ENCODE measurements around the gene PHAF1.
"Not testable (repeated sequence)": the region's sequence is repeated elsewhere in the genome, so short reads cannot be mapped to it uniquely, and the experiment has no call there.

PHAF1 gene

DNA sequence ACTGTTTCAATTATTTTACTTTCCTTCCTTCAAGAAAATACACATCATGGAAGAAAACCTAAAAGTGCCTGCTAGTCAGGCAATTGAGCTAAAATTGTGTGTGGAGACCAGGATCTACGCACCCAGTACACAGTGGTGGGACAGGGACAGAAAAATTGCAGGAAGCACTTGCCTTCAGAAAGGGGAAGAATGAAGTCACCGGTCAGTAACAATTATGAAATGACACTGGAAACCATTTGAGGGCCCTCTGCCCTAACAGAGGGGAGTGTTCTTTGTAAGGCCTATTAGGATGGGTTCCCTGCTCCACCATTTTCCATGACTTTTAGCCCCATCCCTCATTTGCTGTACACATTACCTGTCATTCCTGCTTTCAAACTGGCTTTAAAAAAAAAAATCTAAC, 4.5 kb upstream of the PHAF1 start:
- no peak for DNase-seq

DNA sequence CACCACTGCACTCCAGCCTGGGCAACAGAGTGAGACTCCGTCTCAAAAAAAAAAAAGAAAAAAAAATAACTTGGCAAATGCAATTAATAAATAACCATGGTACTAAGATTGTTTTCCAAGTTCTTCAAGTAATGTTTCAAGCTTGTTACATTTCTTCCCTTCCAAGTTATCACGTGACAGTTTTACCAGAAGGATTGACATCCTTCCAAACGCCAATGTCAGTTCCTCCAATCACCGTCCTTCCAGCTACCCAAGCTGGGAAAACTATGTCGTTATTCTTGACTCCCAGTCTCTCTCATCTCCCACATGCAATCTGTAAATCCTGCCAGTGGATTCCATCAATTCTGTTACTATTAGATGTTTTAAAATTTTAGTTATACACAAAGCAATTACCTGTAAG, 3.9 kb upstream of the PHAF1 start:
- no peak for DNase-seq

DNA sequence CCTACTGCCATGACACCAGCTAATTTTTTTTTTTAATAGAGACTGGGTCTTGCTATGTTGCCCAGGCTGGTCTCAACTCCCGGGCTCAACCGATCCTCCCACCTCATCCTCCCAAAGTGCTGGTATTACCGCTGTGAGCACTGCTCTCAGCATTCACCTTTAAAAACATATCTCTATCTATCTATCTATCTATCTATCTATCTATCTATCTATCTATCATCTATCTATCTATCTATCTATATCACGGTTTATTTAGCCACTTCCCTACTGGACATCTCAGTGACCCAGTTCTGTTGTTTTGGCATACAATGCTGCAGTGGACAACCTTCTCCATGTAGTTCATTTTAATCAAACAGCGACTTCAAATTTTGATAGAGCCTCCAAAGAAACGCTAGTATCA, 1.3 kb upstream of the PHAF1 start:
- no peak for DNase-seq

DNA sequence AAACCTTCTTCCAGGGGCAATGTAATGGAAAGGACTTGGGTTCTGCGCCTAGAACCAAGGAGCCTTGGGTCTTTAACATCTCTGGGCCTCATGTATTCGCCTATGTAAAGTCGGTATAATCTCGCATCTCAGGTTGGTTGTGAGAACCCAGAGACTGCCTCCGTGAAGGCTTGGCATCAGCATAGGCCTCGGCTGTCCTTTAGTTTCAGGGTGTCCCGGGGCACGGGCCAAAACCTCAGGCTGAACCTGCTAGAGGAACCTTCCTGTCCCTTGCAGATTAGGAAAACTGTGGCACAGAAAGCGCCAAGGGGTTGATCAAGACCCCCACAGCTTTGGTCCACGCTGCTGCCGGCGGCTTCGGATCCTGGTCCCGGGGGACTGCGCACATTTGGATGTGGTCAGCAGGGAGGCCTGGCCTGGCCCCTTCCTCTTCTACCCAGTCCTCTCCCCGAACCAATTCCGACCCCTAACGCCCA, 772 bp upstream of the PHAF1 start:
- no peak for DNase-seq

DNA sequence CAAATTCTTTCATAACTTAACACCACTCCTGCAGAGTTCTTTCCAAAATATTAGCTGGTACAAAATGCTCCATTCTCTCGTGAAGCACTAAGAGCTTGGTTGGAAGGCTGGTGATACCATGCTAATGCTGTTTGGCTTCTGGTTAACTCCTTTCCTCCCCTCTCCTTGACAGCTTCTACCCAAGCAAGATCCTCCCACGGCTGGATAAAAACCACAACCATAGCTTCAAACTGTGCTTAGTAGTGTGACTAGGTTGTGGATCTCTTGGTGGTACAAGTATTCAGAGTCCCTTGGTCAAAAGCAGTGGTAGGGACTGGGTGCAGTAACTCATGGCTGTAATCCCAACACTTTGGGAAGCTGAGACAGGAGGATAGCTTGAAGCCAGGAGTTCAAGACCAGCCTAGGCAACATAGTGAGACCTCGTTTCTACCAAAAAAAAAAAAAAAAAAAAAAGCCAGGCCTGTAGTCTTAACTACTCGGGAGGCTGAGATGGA, 2.3 kb downstream of the PHAF1 start:
- no peak for DNase-seq

DNA sequence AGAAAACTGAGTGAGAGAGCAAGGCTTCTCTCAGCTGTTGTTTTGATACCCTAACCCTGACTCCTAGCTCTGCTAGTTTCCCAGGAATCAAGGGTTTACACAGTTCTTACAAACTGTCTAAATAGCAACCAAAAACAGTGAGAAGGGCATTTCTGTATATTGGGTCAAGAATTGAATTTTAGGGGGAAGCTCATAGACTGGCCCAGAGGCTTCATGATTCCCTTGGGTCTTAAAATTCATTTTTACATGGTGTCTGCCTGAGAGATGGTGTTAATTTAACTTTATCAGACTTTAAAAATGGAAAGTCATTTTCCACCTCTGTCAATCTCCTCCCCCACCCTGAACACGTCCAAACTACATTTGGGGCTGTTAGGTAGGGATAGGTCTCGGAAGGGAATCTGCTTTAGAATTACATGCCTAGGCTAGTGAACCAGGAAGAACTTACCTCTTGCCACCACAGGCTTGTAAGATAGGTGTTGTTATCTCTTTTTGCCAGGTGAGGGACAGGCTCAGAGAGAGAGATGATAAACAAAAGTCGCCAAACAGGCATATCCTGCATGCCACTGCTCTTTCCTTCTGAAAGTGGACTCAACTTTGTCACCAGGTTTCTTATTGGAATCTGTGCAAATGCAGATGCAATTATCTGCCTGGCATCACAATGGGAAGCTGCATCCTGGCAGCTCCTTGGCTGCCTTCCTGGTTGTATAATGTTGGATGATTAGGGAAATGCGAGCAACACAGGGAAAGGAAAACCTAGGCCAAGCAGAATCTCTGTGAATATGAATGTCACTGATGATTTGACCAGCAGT, 3.1 kb downstream of the PHAF1 start:
- DNase-seq: no peak

DNA sequence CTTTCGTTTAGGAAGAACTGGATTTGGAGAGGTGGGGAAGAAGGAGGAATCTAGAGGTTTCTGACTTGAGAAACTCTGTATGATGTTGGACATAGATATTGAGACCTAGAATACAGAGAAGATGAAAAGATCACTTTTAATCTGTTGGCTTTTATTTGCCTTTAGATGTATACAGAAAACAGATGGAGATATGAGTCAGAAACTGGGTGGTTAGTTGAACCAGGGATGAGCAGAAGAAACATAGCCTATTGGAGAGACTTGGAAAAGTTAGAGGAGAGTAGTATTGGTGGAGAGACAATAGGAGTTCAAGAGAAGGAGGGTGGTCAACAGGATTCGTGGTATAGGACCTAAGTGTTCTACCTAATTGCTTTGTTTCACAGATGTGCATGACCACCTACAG, 5.1 kb downstream of the PHAF1 start:
- no peak for DNase-seq

DNA sequence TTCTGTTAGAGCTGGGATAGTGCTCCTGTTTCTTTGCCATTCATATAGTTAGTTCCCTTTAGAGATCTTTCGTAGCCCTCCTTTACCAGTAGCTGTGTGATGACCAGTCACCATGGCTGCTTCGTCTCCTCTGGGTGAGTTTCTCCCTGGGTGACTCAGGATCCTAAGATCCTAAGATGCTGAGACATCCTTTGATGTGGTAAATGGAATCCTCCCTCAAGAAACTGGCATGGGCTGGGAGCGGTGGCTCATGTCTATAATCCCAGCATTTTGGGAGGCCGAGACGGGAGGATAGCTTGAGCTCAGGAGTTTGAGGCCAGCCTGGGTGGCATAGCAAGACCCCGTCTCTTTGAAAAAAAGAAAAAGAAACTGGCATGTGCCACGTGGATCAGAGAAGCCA, 5.9 kb downstream of the PHAF1 start:
- no peak for DNase-seq

DNA sequence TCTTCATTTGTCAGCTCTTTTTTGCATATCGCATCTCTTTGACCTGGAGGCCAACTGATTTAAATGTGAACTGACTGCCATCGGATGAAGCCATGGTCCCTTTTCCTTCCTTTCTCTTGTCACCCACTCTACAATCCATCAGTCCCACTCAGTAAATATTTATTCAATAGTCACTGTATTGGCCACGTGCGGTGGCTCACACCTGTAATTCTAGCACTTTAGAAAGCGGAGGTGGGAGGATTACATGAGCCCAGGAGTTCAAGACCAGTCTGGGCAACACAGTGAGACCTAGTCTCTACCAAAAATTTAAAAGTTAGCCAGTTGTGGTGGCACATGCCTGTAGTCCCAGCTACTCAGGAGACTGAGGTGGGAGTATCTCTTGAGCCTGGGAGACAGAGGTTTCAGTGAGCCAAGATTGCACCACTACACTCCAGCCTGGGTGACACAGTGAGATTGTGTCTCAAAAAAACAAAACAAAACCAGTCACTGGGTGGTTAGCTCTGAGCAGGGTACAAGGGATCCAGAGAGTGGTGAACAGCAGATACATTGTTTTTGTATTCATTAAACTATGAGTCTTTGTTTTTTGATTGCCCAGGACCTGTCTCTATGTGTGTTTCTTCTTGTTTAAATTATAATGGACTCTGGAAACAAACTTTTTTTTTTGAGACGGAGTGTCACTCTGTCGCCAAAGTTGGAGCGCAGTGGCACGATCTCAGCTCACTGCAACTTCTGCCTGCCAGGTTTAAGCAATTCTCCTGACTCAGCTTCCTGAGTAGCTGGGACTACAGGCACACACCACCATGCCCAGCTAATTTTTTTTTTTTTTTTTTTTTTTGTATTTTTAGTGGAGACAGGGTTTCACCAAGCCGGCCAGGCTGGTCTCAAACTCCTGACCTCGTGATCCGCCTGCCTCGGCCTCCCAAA, 6.9 kb downstream of the PHAF1 start:
- peak in 1 of 2 donors; percentile 34 for DNase-seq

DNA sequence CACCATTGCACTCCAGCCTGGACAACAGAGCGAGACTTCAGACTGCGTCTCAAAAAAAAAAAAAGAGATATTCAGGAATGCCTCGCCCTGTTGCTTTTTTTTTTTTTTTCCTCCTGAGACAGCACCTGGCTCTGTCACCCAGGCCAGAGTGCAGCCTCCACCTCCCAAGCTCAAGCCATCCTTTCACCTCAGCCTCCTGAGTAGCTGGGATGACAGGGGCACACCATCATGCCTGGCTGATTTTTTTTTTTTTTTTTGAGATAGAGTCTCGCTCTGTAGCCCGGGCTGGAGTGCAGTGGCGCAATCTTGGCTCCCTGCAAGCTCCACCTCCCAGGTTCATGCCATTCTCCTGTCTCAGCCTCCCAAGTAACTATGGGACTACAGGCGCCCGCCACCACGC, 8.0 kb downstream of the PHAF1 start:
- DNase-seq: no peak

DNA sequence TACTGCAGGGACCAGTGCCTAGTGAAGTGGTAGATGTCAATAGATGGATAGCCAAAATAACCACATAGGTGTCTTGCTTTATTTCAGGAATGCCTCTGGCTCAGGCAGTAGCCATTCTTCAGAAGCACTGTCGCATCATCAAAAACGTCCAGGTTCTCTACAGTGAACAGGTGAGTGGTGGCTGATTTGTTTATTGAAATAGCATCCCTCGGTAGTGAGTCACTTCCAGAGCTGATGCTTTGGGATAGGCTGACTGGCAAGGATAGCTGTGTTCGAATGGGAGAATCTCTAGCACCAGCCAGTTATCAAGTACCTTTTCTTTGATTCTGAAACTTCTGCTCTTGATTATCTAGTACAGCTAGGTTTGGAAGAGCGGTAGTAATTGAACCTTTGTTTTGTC, 10.3 kb downstream of the PHAF1 start:
- no peak for DNase-seq

DNA sequence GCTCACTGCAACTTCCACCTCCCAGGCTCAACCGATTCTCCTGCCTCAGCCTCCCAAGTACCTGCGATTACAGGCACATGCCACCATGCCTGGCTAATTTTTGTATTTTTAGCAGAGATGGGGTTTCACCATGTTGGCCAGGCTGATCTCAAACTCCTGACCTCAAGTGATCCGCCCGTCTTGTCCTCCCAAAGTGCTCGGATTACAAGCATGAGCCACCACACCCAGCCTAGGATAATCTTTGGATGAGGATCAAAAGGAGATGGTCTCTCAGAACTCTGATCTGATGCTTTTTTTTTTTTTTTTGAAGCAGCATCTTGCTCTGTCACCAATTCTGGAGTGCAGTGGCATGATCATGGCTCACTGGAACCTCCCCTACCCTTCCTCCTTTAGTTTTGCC, 13.1 kb downstream of the PHAF1 start:
- not testable (repeated sequence) for DNase-seq

DNA sequence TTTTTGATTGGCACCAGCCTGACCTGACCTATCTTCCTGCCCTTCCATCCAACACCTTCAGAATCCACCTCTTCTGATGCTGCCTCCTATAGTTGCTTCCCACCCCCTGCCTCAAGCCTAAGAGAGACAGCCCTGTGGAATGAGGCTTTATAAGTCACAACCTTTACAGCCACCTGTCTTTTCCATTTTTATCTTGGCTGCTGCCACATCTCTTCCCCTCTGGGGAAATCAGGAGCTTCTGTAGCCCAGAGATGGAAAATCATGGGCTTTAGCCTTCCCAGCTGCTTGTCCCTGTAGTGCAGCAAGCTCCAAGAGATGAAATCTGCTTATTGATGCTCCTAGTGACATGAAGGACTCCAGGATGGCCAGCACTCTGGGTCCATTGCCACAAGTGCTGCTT, 18.7 kb downstream of the PHAF1 start:
- no peak for DNase-seq

DNA sequence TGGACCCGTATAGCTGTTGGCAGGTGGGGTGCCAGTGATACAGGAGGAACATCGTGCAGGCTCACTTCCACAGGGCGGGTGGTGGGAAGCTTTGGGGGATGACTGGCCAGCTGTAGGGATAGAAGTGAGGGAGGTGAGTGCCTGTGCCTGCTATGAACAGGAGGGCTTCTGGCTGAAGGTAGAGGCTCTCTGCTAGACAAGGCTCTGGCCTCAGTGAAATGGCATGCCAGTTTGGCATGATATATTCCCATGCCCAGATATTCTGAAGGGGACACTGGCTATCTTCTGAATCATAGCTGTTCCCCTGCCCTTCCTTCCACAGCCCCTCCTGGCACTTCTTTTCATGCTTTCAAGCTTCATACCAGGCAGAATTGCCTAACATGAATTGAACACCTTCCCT, 19.1 kb downstream of the PHAF1 start:
- no peak for DNase-seq

DNA sequence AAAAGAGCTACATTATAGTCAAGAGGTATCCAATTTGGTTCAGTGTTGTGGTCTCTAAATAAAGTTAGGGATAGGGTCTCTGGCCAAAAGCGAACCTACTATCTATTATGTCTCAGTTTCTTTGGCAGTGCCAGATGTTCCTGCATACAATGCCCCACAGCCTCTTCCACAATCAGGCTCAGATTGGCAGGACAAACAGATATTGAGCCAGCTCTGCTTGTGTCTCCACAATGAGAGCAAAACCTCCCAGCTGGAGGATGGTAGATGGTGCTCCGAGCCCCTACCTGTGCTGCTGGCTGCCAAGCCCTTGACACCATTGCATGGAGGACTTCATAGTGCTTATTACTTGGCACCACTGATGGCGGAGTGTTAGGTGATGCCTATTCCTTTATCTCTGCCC, 19.7 kb downstream of the PHAF1 start:
- no peak for DNase-seq

DNA sequence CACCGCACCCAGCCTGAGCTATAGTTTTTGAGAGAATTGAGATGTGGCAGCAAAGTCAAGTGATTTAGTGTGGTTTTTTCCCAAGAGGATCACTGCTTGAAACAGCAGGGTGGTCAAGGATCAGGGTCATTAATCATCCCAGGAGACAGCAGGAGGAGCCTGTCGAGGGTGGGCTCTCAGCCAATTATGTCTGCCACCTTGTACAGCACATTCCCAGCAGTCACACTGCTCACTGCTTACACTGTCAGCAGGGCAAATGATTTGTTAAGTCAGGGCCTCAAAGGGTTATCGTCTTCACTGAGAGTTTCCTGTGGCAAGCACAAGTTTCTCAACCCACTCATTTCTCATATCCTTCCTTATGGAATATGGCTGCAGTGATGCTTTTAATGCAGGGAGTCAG, 27.9 kb downstream of the PHAF1 start:
- DNase-seq: no peak

DNA sequence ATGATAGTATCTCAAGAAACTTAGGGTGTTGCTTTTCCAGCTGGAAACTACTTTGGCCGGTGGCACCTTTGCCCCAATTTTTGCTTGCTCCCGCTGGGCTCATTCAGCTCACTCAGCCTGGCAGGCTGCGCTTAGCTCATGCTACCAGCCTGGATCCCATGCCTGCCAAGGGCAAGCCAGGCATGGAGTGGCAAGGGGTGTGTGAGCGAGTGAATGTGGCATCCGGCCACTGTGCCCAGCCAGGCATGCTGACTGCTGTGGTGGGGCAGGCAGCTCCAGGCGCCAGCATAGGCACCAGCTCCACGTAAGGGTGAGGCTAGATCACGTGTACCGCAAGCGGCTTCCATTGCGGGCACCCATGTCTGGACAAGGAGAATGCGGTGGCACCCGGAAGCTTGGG, 31.6 kb downstream of the PHAF1 start:
- no peak for DNase-seq

DNA sequence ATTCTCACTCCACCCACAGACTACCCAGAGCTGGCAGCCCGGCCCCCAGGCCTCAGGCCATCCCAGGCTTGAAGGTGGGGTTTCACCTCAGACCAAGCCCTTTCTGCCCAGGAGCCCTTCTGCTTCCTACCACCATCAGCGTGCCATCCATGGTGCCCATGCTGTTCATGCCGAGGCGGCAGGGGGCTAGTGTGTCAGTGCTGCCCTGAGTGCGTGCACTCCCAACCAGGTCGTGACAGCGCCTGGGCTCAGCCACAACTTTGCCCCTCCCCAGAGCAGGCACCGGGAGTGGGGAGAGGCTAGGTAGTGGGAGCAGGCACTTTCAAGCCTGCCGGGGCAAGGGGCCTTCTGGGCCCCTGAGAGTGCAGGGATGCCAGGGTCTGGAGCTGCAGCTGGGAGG, 32.6 kb downstream of the PHAF1 start:
- no peak for DNase-seq

DNA sequence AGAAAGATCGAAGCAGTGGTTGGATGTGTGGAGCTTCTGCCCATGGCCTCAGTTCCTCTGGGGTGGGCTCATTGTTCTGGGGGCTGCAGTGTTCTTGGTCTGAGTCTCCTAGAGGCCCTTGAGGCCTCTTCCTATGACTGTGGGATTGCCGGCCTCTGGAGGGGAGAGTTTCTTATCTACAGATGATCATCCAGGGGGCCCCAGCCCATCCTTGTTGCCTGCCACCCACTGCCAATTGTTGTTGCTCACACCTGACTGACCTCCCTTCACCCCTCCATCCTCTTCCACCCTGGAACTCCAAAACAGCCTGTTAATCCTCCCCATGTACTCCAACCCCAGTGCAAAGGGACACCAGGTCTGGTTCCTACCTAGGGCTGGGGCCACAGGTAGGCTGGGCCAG, 35.2 kb downstream of the PHAF1 start:
- no peak for DNase-seq

DNA sequence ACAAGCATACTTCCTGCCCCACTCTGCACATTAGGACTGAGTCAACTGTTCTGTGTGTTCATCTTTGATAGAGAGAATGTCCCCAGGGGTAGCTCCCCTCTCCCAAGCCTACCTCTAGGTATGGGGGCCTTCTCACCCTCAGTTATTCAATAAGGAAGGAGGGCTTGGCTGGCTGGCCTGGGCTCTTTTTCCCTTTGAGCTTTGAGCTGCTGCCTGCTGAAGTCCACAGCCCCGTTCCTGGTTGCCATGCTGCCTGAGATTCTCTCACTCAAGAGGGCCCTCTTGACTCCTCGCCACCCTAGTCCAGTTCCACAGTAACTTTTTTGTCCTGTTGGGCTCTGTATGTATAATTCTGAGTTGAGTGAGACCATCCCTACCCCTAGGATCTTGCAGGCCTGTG, 36.0 kb downstream of the PHAF1 start:
- DNase-seq: no peak

DNA sequence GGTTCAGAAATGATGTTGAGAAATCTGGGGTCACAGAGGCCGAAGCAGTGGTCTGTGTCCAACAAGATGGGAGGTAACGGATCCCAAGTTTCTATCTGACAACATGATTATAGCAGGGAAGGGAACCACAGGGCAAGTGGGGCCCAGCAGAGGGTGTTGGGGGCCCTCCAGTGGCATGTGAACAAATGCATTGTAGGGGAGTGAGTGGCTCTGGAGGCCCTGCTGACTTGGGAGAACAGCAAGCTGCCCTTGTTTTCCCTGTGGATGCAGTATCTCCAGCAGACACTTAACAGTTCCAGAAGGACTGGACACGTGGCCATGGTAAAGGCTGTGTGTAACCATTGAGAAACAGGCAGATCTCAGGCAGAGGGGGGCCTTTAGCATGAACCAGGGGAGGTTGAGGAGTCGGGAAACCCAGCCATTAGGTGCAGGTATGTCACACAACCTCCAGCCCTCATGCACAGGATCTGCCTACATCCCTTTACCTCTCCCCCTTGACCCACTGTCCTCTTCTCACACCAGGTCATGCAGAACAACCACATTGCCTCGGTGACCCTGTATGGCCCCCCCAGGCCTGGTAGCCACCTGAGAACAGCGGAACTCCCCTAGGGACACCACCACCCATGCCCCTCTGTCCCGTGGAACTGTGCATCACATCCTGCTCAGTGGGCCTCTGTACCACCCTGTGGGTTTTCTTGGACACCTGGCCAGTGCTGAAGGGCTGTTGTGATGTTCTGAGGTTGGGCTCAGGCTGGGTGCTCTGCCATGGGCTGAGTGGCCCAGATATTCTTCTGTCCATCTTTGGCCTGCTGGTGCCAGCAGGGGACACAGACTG, 37.0 kb downstream of the PHAF1 start:
- no peak for DNase-seq

DNA sequence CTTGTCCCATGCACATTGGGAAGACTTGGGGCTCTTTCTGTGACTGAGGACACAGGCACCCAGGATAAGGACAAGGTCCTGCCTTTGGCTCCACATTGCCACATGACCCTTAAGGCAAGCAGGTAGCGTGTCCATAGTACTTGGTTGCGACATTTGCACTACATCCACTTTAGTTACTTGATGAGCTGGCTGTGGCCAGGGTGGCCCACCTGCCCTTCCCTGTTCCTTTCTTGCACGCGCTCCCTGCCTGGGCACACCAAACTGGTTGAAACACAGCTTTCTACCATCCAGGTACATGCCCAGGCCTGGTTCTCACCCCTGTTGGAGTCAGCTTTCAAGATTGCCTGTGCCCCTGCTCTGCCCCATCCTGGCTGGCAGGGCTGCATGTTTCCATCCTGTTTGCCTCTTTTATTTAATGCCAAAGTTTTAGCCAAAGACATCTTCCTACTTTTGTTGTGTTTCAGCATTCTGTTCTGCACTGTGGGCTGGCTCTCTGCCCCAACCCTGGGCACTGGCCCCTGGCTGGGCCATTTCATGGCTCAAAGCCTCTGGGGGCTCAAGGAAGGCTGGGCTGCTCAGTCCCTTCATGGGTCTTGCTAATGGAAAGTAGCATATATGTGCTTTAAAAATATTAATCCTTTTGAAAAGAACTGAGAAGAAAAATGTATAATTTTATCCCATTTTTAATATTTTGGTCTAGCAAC, 37.8 kb downstream of the PHAF1 start:
- DNase-seq: no peak

All from bone marrow (tissue), 2 donors.